B cell (primary cell): ENCODE measurements around the gene ARNT2. TPM values are rescaled to one million over a fixed set of nuclear protein-coding genes. Genes with fewer than 3 reads are reported as not detected.

Experiments used
- ATAC-seq: fragments of 200-7000 bp; cut with Tn5 transposase; one replicate; pipeline ENCODE4 v1.10.0; 2021; ENCODE audit warnings: low read depth, mild to moderate bottlenecking, moderate number of reproducible peaks, moderate library complexity
- CTCF ChIA-PET: fragments of 350-600 bp; sonication (Branson Sonifier 250); formaldehyde crosslinking; loops from one replicate; lab custom pipeline; 2021; ENCODE audit warnings: antibody characterized with exemption, inconsistent platforms; lab: Charles Lee
- POLR2A ChIA-PET: fragments of 350-600 bp; sonication (Branson Sonifier 250); formaldehyde crosslinking; loops from one replicate; lab custom pipeline; 2021; ENCODE audit warnings: antibody characterized with exemption; lab: Charles Lee
- DNase-seq: peaks from one replicate; pipeline ENCODE4 v3.0.0; 2013
- H2AFZ ChIP-seq: 2 replicates; pipeline ENCODE4 v1.6.1; 2012; ENCODE audit warnings: mild to moderate bottlenecking, low read depth, low read length; ENCODE audit not compliant: insufficient read depth, poor library complexity, severe bottlenecking
- H3K27ac ChIP-seq, 2 donors: 1 replicate in 1 of 2; 2 replicates in 1 of 2; pipeline ENCODE4 v1.5.1; 2012 to 2013; ENCODE audit warnings: low read length in 2 of 2, mild to moderate bottlenecking in 2 of 2, moderate library complexity in 1 of 2
- H3K27me3 ChIP-seq, 4 experiments: fragments of 200-600 bp in 1 of 4; sonication (generic) in 1 of 4; replicated peaks in 1 of 4; 1 replicate in 2 of 4; 2 replicates in 2 of 4; pipeline versions ENCODE4 v1.6.1 to v1.7.0; 2013 to 2016; ENCODE audit warnings: low read length in 3 of 4, mild to moderate bottlenecking in 2 of 4, mixed read lengths in 1 of 4, moderate library complexity in 1 of 4; ENCODE audit not compliant: insufficient read depth in 4 of 4, control insufficient read depth in 3 of 4; ENCODE audit errors: control extremely low read depth in 1 of 4
- H3K36me3 ChIP-seq, 2 experiments: replicated peaks in 1 of 2; 1 replicate in 1 of 2; 2 replicates in 1 of 2; pipeline versions ENCODE4 v1.6.1 to v1.7.1; 2013; ENCODE audit warnings: low read length in 1 of 2; ENCODE audit not compliant: insufficient read depth in 2 of 2, control insufficient read depth in 1 of 2; ENCODE audit errors: control extremely low read depth in 1 of 2, extremely low read depth in 1 of 2
- H3K4me1 ChIP-seq, 2 donors: fragments of 200-600 bp in 1 of 2; sonication (generic) in 1 of 2; 1 replicate in 1 of 2; 2 replicates in 1 of 2; pipeline versions ENCODE4 v1.5.1 to v1.6.1; 2013 to 2017; ENCODE audit warnings: low read length in 2 of 2; ENCODE audit not compliant: control insufficient read depth in 2 of 2, insufficient read depth in 2 of 2
- H3K4me2 ChIP-seq: replicated peaks from 2 replicates; pipeline ENCODE3; 2012; ENCODE audit warnings: mild to moderate bottlenecking, low read depth, low read length; ENCODE audit not compliant: poor library complexity, severe bottlenecking
- H3K4me3 ChIP-seq, 5 experiments: fragments of 200-600 bp in 1 of 5; sonication (generic) in 1 of 5; 1 replicate in 3 of 5; 2 replicates in 2 of 5; pipeline versions ENCODE4 v1.5.1 to v1.7.0; 2011 to 2016; ENCODE audit warnings: low read length in 4 of 5, mild to moderate bottlenecking in 4 of 5, low read depth in 2 of 5, control low read depth in 1 of 5, moderate library complexity in 1 of 5; ENCODE audit not compliant: insufficient read depth in 1 of 5; ENCODE audit errors: control extremely low read depth in 1 of 5, extremely low read depth in 1 of 5
- H3K79me2 ChIP-seq: fragments of 200-600 bp; sonication (generic); one replicate; pipeline ENCODE4 v1.6.0; 2016; ENCODE audit warnings: low read length; ENCODE audit not compliant: control insufficient read depth, insufficient read depth
- H3K9ac ChIP-seq: fragments of 200-600 bp; sonication (generic); 2 replicates; pipeline ENCODE4 v1.6.1; 2017; ENCODE audit warnings: mild to moderate bottlenecking, low read length, moderate library complexity
- H3K9me3 ChIP-seq, 3 donors: one replicate each; pipeline versions ENCODE4 v1.6.1 to v1.7.1; 2013; ENCODE audit warnings: low read length in 2 of 3; ENCODE audit not compliant: control insufficient read depth in 2 of 3, insufficient read depth in 1 of 3; ENCODE audit errors: control extremely low read depth in 1 of 3
- H4K20me1 ChIP-seq: 2 replicates; pipeline ENCODE4 v1.6.0; 2012; ENCODE audit warnings: mild to moderate bottlenecking, low read length; ENCODE audit not compliant: insufficient read depth, control insufficient read depth, poor library complexity, severe bottlenecking
- H3K27ac Mint-ChIP-seq: one replicate; pipeline ENCODE4 v1.8.0; 2021; ENCODE audit warnings: mixed read lengths
- H3K27me3 Mint-ChIP-seq: one replicate; pipeline ENCODE4 v1.8.0; 2021; ENCODE audit warnings: mixed read lengths
- H3K4me1 Mint-ChIP-seq: one replicate; pipeline ENCODE4 v1.8.0; 2021; ENCODE audit warnings: mixed read lengths
- H3K4me3 Mint-ChIP-seq: one replicate; pipeline ENCODE4 v1.8.0; 2021; ENCODE audit warnings: mixed read lengths
- H3K9me3 Mint-ChIP-seq: one replicate; pipeline ENCODE4 v1.8.0; 2022; ENCODE audit warnings: mixed read lengths; ENCODE audit not compliant: insufficient read depth
- CTCF ChIP-seq: fragments of 200-600 bp; IDR thresholded peaks from one replicate; pipeline ENCODE4 v1.8.0; 2022; ENCODE audit warnings: antibody characterized with exemption, mild to moderate bottlenecking
- EZH2 ChIP-seq: IDR thresholded peaks from 2 replicates; pipeline ENCODE4 v1.6.1; 2012; ENCODE audit warnings: borderline replicate concordance, low read depth, mild to moderate bottlenecking, moderate library complexity, low read length; ENCODE audit not compliant: insufficient read depth, poor library complexity, severe bottlenecking
- WGBS: methylation state at CpG from one replicate; pipeline ENCODE4 v1.1.5; 2013; ENCODE audit warnings: missing lambda C conversion rate; ENCODE audit not compliant: insufficient coverage; 5-methylcytosine and 5-hydroxymethylcytosine counted together
- intact Hi-C: fragments of 100-400 bp; cut with micrococcal nuclease; formaldehyde crosslinking; loops from one replicate; pipeline ENCODE4 v1.10.0; 2022
- polyA plus RNA-seq: library from polyadenylated mRNA; depleted of rRNA; stranded (reverse); fragments of >200 nt; gene quantifications from 2 replicates; pipeline ENCODE4 v1.2.3, GENCODE V29; 2012
- total RNA-seq, 2 donors: library from RNA; stranded (reverse); fragments of 120-200 nt in 1 of 2; gene quantifications; 1 replicate in 1 of 2; 2 replicates in 1 of 2; pipeline versions ENCODE4 v1.2.3 to v1.2.4, GENCODE V29; 2013 to 2022

ARNT2 gene
- total and polyA plus RNA-seq, 2 donors (not counting 1 experiment from before 2014, with no cell fraction given): not detected

DNA sequence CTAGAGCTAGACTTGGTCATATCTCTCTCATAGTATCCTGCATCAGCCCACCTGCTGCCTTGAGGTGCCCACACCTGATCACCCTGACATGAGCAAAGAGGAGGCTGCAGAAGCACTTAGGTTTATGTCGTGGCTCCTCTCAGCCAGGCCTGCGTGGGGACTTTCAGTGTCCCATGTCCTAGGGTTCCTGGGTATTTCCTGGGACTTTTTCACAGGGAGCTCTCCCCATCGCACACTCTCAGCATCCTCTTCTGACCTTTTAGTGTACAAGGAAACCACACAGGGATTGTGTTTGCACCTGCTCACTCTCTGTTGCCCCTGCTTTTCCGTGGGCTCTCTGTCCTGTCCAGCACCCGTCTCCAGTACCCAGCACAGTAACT, 61.4 kb downstream of the ARNT2 start:
- Mint-ChIP-seq H3K4me1 (no peaks in the 10 kb centered on the region), H3K4me3 (no peak overlapping the region), H3K9me3 (no peaks in the 10 kb centered on the region), H3K27me3 (peaks cover 12% of the 10 kb centered on the region), H3K27ac (no peak overlapping the region)
- WGBS: 82% methylated on average over 5 of the region's 5 CpGs
- ATAC-seq: no peak
- H3K4me3 ChIP-seq: no peak overlapping the region
- no peaks in the 10 kb centered on the region for H3K9me3 ChIP-seq
- CTCF ChIA-PET: interaction anchor here (3.6 kb wide), 1 partner anchor 9 kb away, joined by 16 read pairs; no protein-coding TSS in a partner anchor
- no peaks in the 10 kb centered on the region for H3K4me1 ChIP-seq
- intact Hi-C loops: no loop called here
- TF ChIP-seq EZH2 (no peak), CTCF (no peak)
- no peak overlapping the region for H3K9ac ChIP-seq
- no peaks in the 10 kb centered on the region for H4K20me1 ChIP-seq
- H3K4me2 ChIP-seq: no peak overlapping the region
- DNase-seq: no peak
- no peaks in the 10 kb centered on the region for H3K79me2 ChIP-seq
- H3K27ac ChIP-seq: no peak overlapping the region
- H3K36me3 ChIP-seq: no peaks in the 10 kb centered on the region
- no peak overlapping the region for H2AFZ ChIP-seq
- POLR2A ChIA-PET: no interaction called here
- H3K27me3 ChIP-seq: no peaks in the 10 kb centered on the region

DNA sequence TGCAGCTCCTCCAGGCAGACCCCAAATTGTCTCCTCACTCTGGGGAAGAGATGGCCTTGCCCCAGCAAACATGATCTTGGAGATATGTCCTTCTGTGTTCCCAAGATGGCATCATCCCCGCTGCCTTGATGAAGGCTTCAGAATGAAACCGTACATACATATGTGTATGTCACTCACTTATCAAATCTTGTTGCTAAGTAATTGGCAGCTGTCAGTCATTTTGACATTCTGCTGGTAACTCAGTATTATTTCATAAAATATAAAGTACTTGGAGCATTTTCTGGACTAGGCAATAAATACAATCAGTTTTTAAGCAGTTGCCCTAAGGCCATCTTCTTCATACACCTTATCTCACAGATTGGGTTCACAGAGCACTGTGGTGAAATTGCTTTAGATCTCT, 62.4 kb downstream of the ARNT2 start:
- DNase-seq (no peak), ATAC-seq (no peak)
- TF ChIP-seq CTCF (no peak), EZH2 (no peak)
- no peak overlapping the region for H3K4me2 ChIP-seq
- Mint-ChIP-seq H3K4me3 (no peak overlapping the region), H3K27ac (no peak overlapping the region), H3K27me3 (peaks cover 21% of the 10 kb centered on the region), H3K4me1 (no peaks in the 10 kb centered on the region), H3K9me3 (no peaks in the 10 kb centered on the region)
- H3K4me1 ChIP-seq: no peaks in the 10 kb centered on the region
- no peaks in the 10 kb centered on the region for H4K20me1 ChIP-seq
- WGBS: no CpG with 5 or more reads among the region's 2 CpGs
- no peaks in the 10 kb centered on the region for H3K36me3 ChIP-seq
- H3K9ac ChIP-seq: no peak overlapping the region
- H3K9me3 ChIP-seq: no peaks in the 10 kb centered on the region
- H3K27me3 ChIP-seq: no peaks in the 10 kb centered on the region
- no peaks in the 10 kb centered on the region for H3K79me2 ChIP-seq
- H3K27ac ChIP-seq: no peak overlapping the region
- no peak overlapping the region for H3K4me3 ChIP-seq
- H2AFZ ChIP-seq: no peak overlapping the region
- ChIA-PET POLR2A (no interaction called here), CTCF (interaction anchor here (3.6 kb wide), 1 partner anchor 10 kb away, joined by 16 read pairs; no protein-coding TSS in a partner anchor)
- intact Hi-C loops: no loop called here
